Neural progenitor cell (in vitro differentiated cells): ENCODE measurements around the gene MARK3.

ENCODE experiments used
- EZH2 ChIP-seq: fragments of 200-600 bp; sonication (generic); IDR thresholded peaks from 2 replicates; pipeline ENCODE4 v1.6.1; 2017; ENCODE audit warnings: antibody characterized with exemption, mild to moderate bottlenecking, moderate library complexity
- EZH2phosphoT487 ChIP-seq: fragments of 200-600 bp; sonication (generic); IDR thresholded peaks from 2 replicates; pipeline ENCODE4 v1.6.1; 2017; ENCODE audit warnings: antibody characterized with exemption
- TF ChIP-seq, protein P1 (sequence below): fragments of 200-600 bp; sonication (generic); IDR thresholded peaks from 2 replicates; pipeline ENCODE4 v1.5.1; 2017; ENCODE audit warnings: antibody characterized with exemption, mild to moderate bottlenecking

DNA sequence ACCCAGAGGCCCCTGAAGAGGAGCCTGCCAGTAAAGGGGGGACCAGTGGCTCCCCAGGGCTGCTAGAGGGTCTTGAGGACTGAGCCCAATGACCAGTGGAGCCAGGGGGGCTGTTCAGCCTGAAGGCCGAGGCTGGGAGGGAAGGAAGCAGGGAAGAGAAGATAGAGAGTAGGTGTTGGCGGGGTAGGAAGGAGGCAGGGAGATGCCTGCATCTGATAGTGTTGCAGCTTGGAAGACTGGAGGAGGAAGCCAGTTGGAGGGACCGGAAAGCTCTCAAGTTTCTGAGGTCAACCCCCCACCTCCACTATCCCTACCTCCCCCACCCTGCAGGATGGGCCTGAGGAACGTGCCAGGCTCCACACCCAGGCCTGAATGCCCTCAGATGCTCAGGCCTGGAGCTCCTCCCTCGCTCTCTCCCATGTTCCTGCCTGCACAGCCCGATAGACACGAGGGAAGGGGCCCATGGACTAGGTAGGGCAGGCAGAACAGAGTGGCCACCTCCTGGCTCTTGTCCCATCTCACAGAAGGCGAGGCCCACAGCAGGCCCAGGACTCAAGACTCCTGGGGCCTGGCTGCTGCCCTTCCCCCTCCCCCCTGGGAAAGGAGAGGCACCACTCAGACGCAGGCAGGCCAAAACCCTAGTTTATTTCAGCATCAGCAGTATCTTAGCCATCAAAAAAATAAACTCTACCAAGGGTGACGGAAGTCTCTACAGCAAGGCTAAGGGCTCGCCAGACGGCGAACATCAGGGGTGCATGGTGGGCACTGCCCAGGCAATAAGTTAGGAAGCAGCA, 134.0 kb downstream of the MARK3 start:
- TF ChIP-seq, protein P1, sequence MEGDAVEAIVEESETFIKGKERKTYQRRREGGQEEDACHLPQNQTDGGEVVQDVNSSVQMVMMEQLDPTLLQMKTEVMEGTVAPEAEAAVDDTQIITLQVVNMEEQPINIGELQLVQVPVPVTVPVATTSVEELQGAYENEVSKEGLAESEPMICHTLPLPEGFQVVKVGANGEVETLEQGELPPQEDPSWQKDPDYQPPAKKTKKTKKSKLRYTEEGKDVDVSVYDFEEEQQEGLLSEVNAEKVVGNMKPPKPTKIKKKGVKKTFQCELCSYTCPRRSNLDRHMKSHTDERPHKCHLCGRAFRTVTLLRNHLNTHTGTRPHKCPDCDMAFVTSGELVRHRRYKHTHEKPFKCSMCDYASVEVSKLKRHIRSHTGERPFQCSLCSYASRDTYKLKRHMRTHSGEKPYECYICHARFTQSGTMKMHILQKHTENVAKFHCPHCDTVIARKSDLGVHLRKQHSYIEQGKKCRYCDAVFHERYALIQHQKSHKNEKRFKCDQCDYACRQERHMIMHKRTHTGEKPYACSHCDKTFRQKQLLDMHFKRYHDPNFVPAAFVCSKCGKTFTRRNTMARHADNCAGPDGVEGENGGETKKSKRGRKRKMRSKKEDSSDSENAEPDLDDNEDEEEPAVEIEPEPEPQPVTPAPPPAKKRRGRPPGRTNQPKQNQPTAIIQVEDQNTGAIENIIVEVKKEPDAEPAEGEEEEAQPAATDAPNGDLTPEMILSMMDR: no peak
- TF ChIP-seq EZH2 (no peak), EZH2phosphoT487 (no peak)
